Neural cell (in vitro differentiated cells): ENCODE measurements around the gene PDE8B. TPM values are rescaled to one million over a fixed set of nuclear protein-coding genes. Genes with fewer than 3 reads are reported as not detected.

Experiments
- H2AFZ ChIP-seq: fragments of 200-600, 300-800 bp; sonication (generic), shearing (Covaris generic); 2 replicates; pipeline ENCODE4 v1.6.0; 2014; ENCODE audit warnings: low read depth, mild to moderate bottlenecking, antibody characterized with exemption, low read length, moderate library complexity
- H3F3A ChIP-seq: fragments of 200-600 bp; shearing (Covaris generic); 2 replicates; pipeline ENCODE4 v1.6.1; 2016; ENCODE audit warnings: mild to moderate bottlenecking, moderate library complexity, mixed read lengths, antibody characterized with exemption, low read length; ENCODE audit not compliant: insufficient read depth, poor library complexity, severe bottlenecking
- H3K27ac ChIP-seq: fragments of 200-600, 300-800 bp; sonication (generic), shearing (Covaris generic); 2 replicates; pipeline ENCODE4 v1.5.1; 2014; ENCODE audit warnings: mild to moderate bottlenecking, low read length, moderate library complexity
- H3K27me3 ChIP-seq: fragments of 300-800, 200-600 bp; sonication (generic), shearing (Covaris generic); 2 replicates; pipeline ENCODE4 v1.6.0; 2014; ENCODE audit warnings: mild to moderate bottlenecking, low read depth, low read length, moderate library complexity; ENCODE audit not compliant: insufficient read depth
- H3K36me3 ChIP-seq: fragments of 300-800, 200-600 bp; sonication (generic), shearing (Covaris generic); 2 replicates; pipeline ENCODE4 v1.5.1; 2014; ENCODE audit warnings: mild to moderate bottlenecking, antibody characterized with exemption, low read length, moderate library complexity; ENCODE audit not compliant: insufficient read depth
- H3K4me2 ChIP-seq: fragments of 300-800, 200-600 bp; sonication (generic), shearing (Covaris generic); 2 replicates; pipeline ENCODE4 v1.6.0; 2014; ENCODE audit warnings: mild to moderate bottlenecking, low read length
- H3K4me3 ChIP-seq: fragments of 300-800, 200-600 bp; sonication (generic), shearing (Covaris generic); 2 replicates; pipeline ENCODE4 v1.5.1; 2014; ENCODE audit warnings: mild to moderate bottlenecking, low read length, moderate library complexity
- H3K79me2 ChIP-seq: fragments of 200-600 bp; shearing (Covaris generic); replicated peaks from 2 replicates; pipeline ENCODE4 v1.6.0; 2014; ENCODE audit warnings: mild to moderate bottlenecking, low read length, moderate library complexity; ENCODE audit not compliant: insufficient read depth
- H3K9ac ChIP-seq: fragments of 300-800, 200-600 bp; sonication (generic), shearing (Covaris generic); 2 replicates; pipeline ENCODE4 v1.6.1; 2016; ENCODE audit warnings: mild to moderate bottlenecking, low read length, mixed read lengths
- H3K9me2 ChIP-seq: fragments of 200-600 bp; shearing (Covaris generic); 2 replicates; pipeline ENCODE4 v1.6.1; 2016; ENCODE audit warnings: mild to moderate bottlenecking, low read length, mixed read lengths; ENCODE audit not compliant: insufficient read depth
- H3K9me3 ChIP-seq: fragments of 200-600, 300-800 bp; sonication (generic), shearing (Covaris generic); 2 replicates; pipeline ENCODE4 v1.6.1; 2016; ENCODE audit warnings: mild to moderate bottlenecking, mixed run types, low read length, moderate library complexity, mixed read lengths
- H4K20me1 ChIP-seq: fragments of 200-600 bp; shearing (Covaris generic); 2 replicates; pipeline ENCODE4 v1.6.1; 2016; ENCODE audit warnings: mild to moderate bottlenecking, mixed run types; ENCODE audit not compliant: insufficient read depth
- EP300 ChIP-seq: fragments of 450-650 bp; conservative IDR thresholded peaks from 2 replicates; pipeline ENCODE4 v1.6.1; 2014; ENCODE audit warnings: antibody characterized with exemption, mild to moderate bottlenecking, moderate library complexity; ENCODE audit not compliant: poor library complexity, severe bottlenecking
- EZH2 ChIP-seq: fragments of 200-600, 300-800 bp; shearing (Covaris generic), sonication (generic); IDR thresholded peaks from 2 replicates; pipeline ENCODE4 v1.6.1; 2014; ENCODE audit warnings: antibody characterized with exemption, low read length, borderline replicate concordance, mild to moderate bottlenecking; ENCODE audit not compliant: insufficient read depth, poor library complexity, severe bottlenecking
- MXI1 ChIP-seq: fragments of 450-650 bp; conservative IDR thresholded peaks from 2 replicates; pipeline ENCODE4 v1.6.1; 2014; ENCODE audit warnings: antibody characterized with exemption, mild to moderate bottlenecking; ENCODE audit not compliant: poor library complexity, severe bottlenecking
- POLR2AphosphoS5 ChIP-seq: IDR thresholded peaks from 2 replicates; pipeline ENCODE4 v1.6.1; 2012
- RAD21 ChIP-seq: fragments of 450-650 bp; conservative IDR thresholded peaks from 2 replicates; pipeline ENCODE4 v1.6.1; 2014; ENCODE audit warnings: antibody characterized with exemption, mild to moderate bottlenecking, moderate library complexity
- SMC3 ChIP-seq: fragments of 450-650 bp; conservative IDR thresholded peaks from 2 replicates; pipeline ENCODE4 v1.6.1; 2014; ENCODE audit warnings: antibody characterized with exemption, mild to moderate bottlenecking, moderate library complexity; ENCODE audit not compliant: poor library complexity
- TAF1 ChIP-seq: IDR thresholded peaks from 2 replicates; pipeline ENCODE4 v1.6.1; 2012; ENCODE audit warnings: low read depth
- polyA plus RNA-seq: library from polyadenylated mRNA; depleted of rRNA; stranded (reverse); fragments of >200 nt; gene quantifications from 2 replicates; pipeline ENCODE4 v1.2.3, GENCODE V29; 2014
- TF ChIP-seq, protein P1 (sequence below): IDR thresholded peaks from 2 replicates; pipeline ENCODE4 v1.6.1; 2012; ENCODE audit warnings: borderline replicate concordance
- TF ChIP-seq, protein P2 (sequence below): fragments of 450-650 bp; IDR thresholded peaks from 2 replicates; pipeline ENCODE4 v1.5.1; 2014; ENCODE audit warnings: antibody characterized with exemption, mild to moderate bottlenecking, moderate library complexity; ENCODE audit not compliant: poor library complexity, severe bottlenecking

Gene PDE8B
- polyA plus RNA-seq, 1 donor from 2014 or later: 0.22 TPM

DNA sequence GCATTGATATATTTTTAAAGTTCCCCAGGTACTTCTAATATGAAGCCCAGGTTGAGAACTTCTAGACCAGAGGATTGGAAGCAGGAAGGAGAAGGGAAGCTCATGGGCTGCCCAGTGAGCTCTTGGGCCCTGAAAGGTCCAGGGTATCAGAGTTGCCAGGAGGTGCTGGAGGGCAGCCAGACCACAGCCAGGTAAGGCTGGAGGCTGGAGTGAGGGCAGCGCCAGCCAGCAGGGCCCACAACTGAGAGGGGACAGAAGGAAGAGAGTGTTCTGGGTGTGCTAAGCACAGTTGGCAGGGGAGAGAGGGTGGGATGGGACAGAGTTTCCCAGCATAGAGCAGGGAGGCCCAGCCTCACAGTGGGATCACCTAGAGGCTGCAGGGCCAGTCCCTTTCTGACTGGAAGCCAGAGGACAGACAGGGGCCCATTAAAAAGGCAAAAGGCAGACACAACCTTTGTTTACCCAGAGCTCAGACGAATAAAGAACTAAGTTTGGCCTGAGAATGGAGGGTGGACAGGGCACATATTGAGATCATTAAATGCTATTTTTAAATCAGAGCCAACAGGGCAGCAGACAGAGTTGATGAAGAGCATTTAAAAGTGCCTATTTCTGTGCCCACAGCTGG, 94.9 kb downstream of the PDE8B start:
- Histone ChIP-seq H3K36me3 (no peaks in the 10 kb centered on the region), H3K4me3 (no peak overlapping the region), H4K20me1 (no peaks in the 10 kb centered on the region), H3F3A (no peaks in the 10 kb centered on the region), H3K9me2 (no peaks in the 10 kb centered on the region), H3K9ac (no peak overlapping the region), H3K79me2 (no peaks in the 10 kb centered on the region), H3K9me3 (no peaks in the 10 kb centered on the region), H3K27ac (no peak overlapping the region), H3K27me3 (no peaks in the 10 kb centered on the region), H3K4me2 (no peak overlapping the region), H2AFZ (no peak overlapping the region)
- TF ChIP-seq, protein P1, sequence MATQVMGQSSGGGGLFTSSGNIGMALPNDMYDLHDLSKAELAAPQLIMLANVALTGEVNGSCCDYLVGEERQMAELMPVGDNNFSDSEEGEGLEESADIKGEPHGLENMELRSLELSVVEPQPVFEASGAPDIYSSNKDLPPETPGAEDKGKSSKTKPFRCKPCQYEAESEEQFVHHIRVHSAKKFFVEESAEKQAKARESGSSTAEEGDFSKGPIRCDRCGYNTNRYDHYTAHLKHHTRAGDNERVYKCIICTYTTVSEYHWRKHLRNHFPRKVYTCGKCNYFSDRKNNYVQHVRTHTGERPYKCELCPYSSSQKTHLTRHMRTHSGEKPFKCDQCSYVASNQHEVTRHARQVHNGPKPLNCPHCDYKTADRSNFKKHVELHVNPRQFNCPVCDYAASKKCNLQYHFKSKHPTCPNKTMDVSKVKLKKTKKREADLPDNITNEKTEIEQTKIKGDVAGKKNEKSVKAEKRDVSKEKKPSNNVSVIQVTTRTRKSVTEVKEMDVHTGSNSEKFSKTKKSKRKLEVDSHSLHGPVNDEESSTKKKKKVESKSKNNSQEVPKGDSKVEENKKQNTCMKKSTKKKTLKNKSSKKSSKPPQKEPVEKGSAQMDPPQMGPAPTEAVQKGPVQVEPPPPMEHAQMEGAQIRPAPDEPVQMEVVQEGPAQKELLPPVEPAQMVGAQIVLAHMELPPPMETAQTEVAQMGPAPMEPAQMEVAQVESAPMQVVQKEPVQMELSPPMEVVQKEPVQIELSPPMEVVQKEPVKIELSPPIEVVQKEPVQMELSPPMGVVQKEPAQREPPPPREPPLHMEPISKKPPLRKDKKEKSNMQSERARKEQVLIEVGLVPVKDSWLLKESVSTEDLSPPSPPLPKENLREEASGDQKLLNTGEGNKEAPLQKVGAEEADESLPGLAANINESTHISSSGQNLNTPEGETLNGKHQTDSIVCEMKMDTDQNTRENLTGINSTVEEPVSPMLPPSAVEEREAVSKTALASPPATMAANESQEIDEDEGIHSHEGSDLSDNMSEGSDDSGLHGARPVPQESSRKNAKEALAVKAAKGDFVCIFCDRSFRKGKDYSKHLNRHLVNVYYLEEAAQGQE: no peak
- no peak for TF ChIP-seq POLR2AphosphoS5
- TF ChIP-seq SMC3: no peak
- TF ChIP-seq, protein P2, sequence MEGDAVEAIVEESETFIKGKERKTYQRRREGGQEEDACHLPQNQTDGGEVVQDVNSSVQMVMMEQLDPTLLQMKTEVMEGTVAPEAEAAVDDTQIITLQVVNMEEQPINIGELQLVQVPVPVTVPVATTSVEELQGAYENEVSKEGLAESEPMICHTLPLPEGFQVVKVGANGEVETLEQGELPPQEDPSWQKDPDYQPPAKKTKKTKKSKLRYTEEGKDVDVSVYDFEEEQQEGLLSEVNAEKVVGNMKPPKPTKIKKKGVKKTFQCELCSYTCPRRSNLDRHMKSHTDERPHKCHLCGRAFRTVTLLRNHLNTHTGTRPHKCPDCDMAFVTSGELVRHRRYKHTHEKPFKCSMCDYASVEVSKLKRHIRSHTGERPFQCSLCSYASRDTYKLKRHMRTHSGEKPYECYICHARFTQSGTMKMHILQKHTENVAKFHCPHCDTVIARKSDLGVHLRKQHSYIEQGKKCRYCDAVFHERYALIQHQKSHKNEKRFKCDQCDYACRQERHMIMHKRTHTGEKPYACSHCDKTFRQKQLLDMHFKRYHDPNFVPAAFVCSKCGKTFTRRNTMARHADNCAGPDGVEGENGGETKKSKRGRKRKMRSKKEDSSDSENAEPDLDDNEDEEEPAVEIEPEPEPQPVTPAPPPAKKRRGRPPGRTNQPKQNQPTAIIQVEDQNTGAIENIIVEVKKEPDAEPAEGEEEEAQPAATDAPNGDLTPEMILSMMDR: no peak
- no peak for TF ChIP-seq MXI1
- no peak for TF ChIP-seq EZH2
- TF ChIP-seq RAD21: no peak
- no peak for TF ChIP-seq TAF1
- no peak for TF ChIP-seq EP300

DNA sequence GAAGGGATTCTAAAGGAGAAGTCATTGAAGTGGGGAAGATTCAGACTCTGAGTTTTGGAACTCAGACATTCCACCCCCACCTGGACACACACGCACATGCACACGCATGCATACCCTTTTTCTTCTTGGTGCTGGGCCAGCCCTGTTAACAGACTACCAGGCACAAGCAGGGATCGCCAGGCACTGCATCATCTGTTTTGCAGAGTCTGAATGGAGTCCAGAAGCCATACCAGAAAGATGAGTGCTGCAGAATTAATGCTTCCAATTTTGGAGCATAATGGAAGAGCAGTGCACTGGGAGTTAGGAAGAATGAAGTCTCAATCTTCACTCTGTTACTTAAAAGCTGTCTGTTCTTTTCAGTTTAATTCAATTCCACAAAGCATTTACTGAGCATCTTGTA, 95.5 kb downstream of the PDE8B start:
- no peak overlapping the region for H3K9ac ChIP-seq
- no peak overlapping the region for H2AFZ ChIP-seq
- no peaks in the 10 kb centered on the region for H3K9me2 ChIP-seq
- no peaks in the 10 kb centered on the region for H3K9me3 ChIP-seq
- H3K27ac ChIP-seq: no peak overlapping the region
- H3K4me3 ChIP-seq: no peak overlapping the region
- no peaks in the 10 kb centered on the region for H4K20me1 ChIP-seq
- H3K79me2 ChIP-seq: no peaks in the 10 kb centered on the region
- no peak overlapping the region for H3K4me2 ChIP-seq
- H3F3A ChIP-seq: no peaks in the 10 kb centered on the region
- no peak for TF ChIP-seq SMC3
- no peak for TF ChIP-seq EZH2
- TF ChIP-seq MXI1: no peak
- TF ChIP-seq, protein P1: no peak
- TF ChIP-seq EP300: no peak
- no peak for TF ChIP-seq RAD21
- TF ChIP-seq TAF1: no peak
- TF ChIP-seq, protein P2: no peak
- no peak for TF ChIP-seq POLR2AphosphoS5
- no peaks in the 10 kb centered on the region for H3K27me3 ChIP-seq
- no peaks in the 10 kb centered on the region for H3K36me3 ChIP-seq
